RCC 7860 (cell line): ENCODE data around the gene ABCG1.

ENCODE experiments used
- DNase-seq: peaks from one replicate; pipeline ENCODE4 v3.0.0-alpha.2; 2015; ENCODE audit warnings: low spot score
- FAIRE-seq: peaks from 2 replicates; lab custom pipeline; 2012; peaks lifted over from hg19 to GRCh38; lab: Jason Lieb, UNC

The ABCG1 gene

DNA sequence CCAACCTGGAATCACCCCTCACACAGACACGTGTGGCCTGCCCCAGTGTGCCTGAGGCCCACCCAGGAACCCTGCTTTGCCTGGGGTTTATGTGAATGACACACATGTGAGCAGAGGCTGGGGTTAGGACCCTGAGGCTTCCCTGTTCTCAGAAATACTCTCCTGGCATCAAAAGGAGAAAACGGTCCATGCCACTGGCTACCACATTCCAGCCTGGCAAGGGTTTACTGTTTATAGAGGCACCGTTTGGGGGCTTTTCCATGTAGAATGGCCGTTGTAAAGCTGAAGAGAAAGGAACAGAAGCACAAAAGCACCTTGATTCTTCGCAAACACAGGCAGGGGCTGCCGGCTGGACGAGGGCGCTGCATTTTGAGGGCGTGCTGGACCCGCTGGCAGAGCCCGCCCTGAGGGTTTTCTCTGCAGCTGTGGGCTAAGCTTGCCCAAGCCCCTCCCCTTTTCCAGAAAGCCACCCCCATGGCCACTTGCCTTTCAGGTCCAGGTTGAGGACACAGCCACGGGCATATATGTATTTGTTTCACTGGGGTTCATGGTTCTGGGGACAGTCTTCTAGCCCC is 83.2 kb downstream of the ABCG1 start:
- DNase-seq (no peak), FAIRE-seq (no peak)

DNA sequence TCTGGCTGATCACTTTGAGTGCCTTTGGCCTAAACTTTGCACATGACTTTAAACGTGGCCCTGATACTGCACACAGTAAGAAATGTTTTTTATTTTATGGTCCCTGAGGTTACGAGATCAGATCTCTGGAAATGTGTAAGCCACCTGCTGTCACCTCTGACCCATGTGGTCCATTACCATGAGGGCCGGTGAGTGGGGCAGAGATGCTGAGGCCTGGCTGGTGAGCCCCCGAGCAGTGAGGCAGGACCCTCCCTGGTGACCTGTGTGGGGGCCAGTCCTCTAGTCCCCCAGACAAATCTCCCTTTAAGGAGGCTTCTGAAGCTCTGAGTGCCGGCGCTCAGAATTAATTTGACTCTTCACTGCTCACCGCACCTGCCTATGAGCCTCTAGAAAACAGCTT is 83.9 kb downstream of the ABCG1 start:
- FAIRE-seq (no peak), DNase-seq (no peak)

DNA sequence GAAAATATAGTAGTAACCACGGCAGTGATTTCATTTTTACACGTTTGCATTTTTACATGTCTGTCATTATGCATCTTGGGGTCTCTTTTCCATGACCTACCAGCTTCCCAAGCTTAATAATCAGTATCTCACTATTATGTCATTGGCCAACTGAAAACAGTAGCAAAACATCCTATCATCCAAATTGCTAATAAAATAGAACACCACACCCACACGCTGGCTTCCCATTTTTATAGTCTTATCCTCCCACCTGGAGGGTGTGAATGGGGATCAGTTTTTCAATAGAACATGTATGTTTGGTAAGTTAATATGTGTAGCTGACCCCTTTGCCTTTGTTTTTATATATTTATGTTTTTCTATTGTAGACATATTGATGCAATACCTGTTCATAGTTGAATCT is 84.5 kb downstream of the ABCG1 start:
- no peak for FAIRE-seq

DNA sequence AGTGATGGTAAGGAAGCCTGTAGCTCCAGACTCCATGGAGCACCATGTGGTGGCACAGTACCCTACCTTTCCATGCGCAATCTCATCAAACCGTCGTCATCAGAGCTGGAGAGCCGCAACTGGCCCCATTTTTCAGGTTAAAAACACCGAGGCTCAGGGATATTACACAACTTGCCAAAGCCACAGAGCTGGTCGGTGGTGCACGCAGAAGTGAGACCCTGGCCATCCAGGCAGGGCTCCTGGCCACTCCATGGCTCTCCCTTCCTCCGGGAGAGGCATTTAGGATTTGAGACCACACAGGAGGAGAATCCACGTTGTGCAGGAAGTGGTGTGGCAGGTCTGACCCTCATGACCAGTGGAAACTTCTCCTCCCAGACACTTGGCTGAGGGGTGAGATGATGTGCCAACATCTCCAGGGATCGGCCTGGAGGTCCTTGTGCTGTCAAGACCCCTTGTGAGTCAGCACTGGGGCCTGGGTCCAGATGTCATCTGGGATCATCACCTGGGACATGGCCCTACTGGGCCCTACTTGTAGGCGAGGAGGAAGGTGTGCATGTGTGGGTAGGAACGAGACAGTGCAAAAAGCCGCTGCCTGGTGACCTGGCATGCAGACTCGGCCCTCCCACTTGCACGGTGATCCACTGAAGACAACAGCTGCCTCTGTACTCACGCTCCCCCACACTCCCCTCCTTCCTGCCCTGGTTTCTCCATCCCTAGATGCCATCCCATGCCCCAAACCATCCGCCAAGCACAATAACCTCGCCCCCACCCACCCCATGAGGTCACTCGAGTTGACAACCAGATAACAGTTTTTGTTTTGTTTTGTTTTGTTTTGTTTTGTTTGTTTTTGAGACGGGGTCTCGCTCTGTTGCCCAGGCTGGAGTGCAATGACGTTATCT is 85.9 kb downstream of the ABCG1 start:
- DNase-seq, result no peak
- no peak for FAIRE-seq

More for the DNA sequence above, 84.5 kb downstream of the ABCG1 start:
- no peak for DNase-seq

DNA sequence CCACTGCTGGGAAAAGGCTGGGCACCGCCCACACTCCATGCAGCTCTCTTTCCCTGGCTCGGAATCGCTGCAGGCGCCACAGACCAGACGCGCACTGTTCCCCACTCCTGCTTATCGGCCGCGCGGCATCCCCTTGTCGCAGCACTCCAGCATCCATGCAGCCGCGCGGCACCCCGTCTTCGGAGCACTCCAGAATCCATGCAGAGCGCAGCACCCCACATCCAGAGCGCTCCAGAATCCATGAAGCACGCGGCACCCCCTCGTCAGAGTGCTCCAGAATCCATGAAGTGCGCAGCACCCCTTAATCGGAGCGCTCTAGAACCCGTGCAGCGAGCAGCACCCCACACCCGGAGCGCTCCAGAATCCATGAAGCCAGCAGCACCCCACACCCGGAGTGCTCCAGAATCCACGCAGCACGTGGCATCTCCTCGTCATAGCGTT is 86.8 kb downstream of the ABCG1 start:
- DNase-seq, result no peak
- FAIRE-seq, result no peak

DNA sequence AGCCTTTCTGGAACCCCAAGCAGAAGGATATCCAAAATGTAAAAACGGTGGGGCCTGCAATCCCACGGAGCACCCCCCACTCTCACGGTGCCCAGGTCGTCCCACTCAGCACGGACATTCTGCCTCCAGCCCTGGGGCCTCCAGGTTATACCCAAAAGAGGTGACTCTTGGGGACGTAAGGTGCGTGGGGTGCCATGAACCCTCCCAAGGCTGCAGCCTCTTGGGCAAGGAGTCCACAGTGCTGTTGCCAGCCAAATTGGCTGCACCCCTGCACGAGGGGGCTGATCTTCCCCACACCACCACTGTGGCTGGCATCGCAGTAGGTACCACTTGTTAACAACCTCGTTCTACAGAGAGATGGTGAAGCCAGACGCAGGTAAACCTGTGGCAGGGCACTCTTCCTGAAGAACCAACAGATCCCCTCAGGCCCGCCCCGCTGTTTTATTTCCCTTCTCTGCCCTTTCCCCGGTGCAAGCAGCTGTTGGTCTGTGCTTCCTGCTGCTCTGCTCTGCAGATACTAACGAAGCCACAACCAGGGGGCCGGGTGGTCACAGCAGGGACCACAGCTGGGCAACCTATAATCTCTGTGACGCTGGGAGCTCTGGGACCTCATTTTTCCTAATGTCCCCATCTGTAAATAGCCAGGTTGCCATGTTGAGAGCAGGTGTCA is 87.6 kb downstream of the ABCG1 start:
- no peak for DNase-seq
- no peak for FAIRE-seq

DNA sequence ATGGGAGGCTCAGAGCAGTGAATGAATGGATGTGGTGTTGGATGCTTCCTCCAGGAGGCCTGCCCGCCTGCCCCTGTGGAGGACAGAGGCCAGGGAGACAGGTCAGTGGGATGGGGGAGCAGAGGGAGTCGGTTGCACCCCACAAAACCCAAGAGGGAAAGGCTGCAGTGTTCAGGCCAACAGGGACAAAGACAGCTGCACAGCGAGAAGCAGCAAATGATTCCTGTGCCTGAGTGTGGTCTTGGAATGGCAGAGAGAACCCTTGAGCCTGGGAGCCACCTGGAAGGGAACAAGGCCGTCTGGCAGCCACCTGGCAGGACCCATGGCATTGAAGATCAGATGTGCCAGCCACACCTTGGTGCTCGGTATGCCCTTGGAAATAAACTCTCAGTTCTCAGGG is 88.2 kb downstream of the ABCG1 start:
- FAIRE-seq (no peak), DNase-seq (no peak)

DNA sequence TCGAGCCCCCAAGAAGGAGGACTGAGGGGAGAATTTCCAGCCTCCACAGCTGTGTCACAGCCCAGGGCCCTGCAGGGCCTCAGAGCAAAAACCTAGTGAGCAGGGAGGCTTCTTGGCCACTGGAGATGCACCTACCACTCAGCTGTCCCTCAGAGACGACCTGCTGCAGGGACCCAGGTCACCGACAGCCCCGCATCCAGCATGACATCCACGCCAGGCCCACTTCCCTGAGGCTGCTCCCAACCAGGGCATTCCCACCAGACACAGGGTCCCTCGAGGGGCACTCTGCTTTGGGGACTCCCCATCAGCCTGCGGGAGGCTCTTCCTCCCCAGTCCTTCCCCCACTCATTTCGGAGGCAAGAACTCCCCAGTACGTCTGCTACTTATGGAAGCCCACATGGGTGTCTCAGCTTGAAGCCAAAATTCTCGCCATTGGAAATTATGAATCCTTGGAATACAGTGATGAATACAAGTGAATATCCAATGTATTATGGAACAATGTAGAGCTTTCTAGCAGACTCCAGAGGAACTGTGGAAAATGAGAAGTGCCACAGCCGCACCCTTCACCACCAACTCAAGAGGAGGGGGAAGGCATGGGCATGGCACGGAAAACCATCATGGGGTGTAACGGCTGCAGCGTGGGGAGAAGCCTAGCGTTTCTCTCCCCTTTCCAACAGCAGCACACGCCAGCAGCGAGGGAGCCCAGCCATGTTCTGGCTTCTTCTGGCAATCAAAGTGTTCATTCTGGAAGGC is 89.4 kb downstream of the ABCG1 start:
- FAIRE-seq (no peak), DNase-seq (no peak)

DNA sequence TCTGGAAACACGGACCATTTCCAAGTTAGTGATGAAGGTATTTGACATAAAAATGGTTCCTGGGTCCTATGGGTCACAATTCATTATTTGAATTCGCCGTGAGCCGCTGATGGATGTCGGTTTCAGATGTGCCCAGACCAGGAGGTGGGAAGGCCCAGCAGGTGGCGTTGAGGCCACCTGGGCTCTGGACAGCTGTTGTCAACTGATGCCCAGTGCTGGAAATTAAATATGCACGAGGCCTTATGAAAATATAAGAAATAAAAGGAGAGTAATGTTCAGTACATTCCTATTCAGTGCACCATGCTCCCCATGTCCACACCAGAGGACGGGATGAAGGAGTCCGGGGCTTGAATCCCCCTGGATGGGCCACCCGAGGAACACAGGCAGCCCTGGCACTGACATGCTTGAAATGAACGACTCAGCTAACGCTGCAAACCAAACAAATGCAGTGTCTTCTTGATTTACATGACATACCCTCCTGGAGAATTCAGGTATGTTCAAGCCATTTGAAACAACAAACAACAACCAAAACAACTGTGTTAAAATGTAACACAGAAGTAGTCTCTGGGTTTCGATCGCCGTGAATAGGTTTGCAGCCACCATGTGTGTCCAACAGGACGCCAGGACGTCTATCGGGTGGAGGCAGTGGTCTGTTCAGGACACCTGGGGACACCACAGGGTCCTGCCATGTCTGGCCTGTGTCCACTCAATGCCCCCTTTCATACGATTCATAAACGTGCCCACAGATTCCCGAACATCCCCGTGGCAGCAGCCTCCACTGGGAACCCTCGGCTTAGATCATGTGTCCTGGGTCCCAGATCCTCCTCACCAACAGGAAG is 90.2 kb downstream of the ABCG1 start:
- no peak for FAIRE-seq
- DNase-seq, result no peak

DNA sequence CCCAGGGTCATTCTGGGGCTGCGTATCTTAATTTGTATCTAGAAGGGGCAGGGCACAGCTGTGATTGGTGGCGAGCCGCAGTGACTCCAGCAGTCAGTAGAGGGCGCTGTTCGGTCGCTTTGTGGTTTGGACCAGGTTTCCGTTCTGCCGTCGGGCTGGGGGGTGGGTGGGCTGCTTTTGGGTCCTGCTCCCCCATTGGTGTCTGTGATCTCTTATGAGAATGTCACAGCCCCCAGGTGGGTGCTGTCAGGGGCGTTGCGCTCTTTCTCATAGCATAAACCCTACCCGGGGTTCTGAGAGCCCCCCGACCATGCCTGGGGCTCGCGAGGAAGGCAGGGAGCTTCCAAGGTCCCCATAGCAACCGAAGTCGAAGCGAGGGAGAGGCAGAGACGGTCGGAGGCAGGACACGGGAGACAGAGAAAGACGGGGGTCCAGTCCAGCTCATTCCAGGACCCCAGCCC is 90.8 kb downstream of the ABCG1 start:
- FAIRE-seq (no peak), DNase-seq (no peak)

DNA sequence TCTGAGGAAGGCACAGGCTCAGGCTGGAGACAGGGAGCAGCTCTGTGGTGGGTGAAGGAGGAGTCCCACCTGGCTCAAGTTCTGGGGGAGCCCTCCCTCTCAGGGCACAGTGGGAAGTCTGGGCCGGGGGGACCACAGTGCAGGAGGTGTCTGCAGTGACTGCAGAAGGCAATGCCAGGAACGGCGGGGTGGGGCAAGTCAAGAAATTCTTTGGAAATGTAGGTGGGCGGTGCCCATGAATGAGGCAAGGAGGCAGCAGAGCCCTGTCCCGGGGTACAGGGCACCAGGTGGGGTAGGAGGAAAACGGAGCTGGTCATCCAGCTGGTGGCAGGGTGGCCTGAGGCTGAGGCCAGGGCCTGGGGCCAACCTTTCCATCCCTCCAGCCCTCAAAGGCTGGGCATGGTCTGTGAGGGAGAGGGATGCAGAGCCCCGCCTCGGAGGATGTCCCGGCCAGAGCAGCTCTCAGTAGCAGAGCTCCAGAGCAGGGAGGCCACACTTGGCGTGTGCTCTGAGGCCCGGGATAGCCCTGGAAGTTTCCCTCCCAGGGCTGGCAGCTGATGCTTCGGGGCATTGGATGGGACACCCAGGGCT is 91.6 kb downstream of the ABCG1 start:
- FAIRE-seq, result no peak
- DNase-seq, result no peak

DNA sequence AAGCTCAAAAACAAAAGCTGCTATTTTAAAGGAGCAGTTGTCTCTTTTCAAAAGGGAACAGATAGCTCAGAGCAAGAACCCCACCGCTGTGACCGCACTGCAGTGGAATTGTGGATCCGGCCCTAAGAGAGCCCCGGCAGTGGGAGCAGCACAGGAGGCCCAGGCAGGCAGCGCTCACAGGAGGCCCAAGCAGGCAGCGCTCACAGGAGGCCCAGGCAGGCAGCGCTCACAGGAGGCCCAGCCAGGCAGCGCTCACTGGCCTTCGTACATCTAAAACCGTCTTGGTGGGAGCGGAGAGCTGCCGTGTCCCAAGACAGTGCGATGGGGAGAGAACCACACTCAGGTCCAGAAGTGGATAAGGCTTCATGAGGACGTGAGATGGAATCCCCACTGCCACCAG is 92.2 kb downstream of the ABCG1 start:
- no peak for FAIRE-seq
- DNase-seq, result no peak

DNA sequence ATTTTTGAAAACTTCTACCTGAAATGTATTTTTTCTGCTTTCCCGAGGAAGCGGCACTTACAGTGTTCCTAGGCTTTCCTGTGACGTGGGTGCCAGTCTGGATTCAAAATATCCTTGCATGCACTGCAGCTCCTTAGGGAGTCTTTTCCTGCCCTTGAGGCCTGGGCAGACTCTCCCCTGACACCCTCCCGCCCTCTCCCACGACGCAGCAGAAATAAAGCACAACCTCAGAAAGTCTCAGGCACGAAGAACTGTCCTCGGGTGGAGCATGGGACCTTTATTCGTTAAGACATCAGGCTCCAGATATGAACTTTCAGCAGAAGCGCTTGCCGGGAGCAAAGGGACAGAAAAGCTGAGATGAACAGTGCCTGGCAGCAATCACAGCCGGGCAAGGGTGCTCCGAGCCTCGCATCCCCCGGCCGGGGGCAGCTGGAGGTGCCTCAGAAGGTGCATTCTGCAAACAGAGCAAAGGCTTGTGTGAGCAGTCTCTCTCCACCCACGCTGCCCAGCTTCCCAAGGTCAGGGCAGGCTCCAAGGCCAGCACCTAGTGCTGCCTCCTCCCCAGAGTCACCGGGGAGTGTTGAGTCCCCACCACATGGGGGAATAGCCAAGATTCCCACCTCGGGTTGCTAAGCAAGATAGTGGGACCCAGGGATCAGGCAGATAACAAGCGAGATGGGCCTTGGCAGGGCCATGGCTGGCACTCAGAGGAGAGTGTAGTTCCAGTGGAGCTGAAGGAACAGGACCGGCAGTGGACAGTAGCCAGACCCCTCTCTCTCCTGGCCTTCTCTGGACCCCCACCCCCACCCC is 93.1 kb downstream of the ABCG1 start:
- DNase-seq, result no peak
- FAIRE-seq, result no peak

DNA sequence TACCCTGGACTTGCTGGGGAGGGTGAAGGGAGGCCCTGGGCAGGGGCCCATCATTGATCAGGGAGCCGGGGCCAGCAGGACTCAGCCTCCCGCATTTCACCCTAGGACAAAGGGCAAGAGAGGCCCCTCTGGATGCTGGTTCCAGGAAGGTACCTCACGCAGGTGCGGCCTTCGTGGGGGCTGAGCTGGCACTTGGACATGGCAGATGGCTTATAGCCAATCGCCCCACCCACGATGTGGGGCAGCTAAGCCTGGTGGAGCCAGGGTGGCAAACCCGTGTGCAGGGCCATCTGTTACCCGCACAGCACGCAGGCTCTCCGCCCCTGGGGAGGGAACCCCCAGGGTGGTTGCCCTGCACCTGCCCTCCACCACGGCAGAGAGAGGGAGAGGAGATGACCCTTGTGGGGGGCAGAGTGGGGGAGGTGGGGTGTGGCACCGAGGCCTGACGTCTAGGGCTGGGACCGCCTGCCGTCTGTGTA is 93.7 kb downstream of the ABCG1 start:
- FAIRE-seq (no peak), DNase-seq (no peak)

DNA sequence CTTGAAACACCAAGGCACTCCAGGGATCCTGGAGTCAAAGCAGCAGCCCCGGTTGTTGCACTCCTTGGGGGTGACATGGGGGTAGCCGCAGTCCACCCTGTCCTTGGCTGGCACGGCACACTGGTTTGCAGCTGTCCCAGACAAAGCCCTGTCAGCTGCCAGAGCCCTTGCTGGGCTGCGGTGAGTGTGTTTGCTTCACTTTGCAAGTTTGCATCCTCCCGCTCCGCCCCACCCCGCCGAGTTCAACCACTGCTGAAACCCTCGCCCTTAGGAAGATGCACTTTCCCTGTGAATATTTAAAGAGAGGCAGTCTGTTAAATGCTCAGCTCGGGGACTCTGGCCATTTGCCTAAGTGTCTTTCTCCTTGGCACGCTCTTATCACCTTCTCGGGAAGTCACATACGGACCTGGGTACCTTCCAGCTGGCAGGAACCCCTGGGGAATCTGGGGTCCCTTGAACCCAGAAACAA is 94.6 kb downstream of the ABCG1 start:
- DNase-seq (no peak), FAIRE-seq (no peak)

DNA sequence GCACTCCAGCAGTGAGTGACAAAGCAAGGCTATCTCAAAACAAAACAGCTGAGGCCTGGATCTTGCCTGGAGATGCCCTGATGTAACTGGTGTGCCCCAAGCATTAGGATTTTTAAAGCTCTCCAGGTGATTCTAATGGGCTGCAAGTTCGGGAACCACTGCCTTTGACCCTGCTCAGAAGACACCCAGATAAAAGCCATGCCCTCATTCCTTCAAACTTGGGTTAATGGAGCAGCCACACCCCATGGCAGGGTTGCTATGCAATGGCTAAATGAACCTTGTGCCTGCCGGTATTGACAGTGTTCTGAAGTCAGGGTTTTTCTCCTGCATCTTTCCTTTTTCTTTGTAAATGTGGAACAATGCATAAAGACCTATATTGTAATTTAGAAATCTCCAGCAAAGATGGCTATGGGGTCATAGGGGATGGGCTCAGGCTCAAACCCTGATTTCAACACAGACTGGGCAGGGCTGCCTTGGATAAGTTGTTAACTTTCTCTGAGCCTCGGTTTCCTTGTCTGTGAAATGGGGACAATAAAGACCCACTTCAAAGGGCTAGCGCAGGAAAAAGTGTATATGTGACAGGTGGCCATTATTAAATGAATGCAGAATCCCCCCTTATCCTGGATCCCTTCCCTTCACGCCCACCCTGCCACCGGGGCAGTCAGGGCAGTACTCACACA is 95.8 kb downstream of the ABCG1 start:
- FAIRE-seq (no peak), DNase-seq (no peak)

DNA sequence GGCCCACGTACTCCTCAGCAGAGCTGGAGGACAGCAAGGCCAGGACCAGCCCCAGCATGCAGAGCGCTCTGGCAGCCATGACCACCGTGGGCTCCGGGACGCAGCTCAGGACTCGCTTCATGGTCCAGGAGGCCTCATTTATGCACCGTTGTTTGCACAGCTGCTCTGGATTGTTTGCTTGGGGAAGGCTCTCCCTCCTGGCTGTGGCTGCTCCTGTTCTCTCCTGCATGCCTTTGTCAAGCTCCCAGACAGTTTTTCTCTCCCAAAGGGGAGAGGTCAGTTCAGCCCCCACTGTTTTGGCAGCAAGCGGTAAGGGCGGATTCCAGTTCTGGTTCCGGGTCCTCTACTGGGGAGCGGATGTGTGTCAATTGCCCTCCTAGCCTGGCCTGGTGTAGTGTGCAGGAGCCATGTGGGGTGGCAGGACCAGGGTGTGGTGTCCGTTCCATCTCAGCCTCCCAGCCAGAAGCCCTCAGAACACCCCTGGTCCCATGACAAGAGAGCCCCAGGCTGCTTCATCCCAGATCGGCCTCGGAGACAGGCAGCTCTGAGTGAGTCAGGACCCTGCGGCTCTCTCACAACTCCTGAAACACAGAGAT is 96.5 kb downstream of the ABCG1 start, which contains the start of gene TFF3:
Gene TFF3 (minus strand): TSS at position 114 of the 596 bp plus-strand sequence. CDS start 35 bp downstream, at position 79.
- no peak for FAIRE-seq
- DNase-seq, result no peak

DNA sequence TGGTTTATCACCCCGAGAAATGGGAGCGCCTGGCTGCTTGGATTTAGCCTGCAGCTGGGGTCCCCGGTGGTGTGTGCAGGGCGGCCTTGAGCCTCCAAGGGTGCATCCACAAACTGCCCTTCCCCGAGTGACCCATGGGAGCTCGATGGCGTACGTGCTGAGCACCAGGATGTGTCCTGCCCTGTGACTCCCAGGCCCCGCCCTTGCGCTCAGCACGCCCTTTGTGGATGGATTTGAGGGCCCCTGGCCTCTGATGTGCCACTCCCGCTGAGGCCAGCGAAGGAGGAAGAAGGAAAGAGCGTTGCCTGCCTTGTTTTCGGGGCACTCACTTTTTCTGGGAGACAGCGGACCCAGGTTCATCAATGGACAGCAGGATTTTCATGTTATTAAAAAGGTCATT is 98.0 kb downstream of the ABCG1 start:
- DNase-seq, result no peak
- FAIRE-seq, result no peak
